ENCODE measurements around the gene ALAD.
"Not testable (repeated sequence)": the region's sequence is repeated elsewhere in the genome, so short reads cannot be mapped to it uniquely, and the experiment has no call there.

ALAD gene

DNA sequence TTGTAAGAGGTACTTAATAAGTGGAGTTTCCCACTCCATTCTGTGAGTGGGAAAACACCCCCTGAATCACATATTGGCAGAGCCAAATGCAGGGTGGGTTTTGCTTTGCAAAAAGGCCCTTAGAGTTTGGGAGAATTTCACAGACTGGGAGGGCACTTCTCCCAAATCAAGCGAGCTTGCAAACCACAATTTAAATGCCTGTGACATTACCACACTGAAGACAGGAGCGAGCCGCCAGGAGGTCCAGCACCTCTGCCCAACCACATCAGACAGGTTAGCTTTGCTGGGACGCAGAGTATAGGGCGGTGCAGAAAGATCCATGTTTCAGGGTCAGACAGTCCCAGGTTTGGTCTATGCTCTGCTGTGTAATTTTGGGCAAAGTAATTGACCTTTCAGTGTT, 2.3 kb downstream of the ALAD start:
- DNase-seq (ENCODE audit: low spot score) = no peak

DNA sequence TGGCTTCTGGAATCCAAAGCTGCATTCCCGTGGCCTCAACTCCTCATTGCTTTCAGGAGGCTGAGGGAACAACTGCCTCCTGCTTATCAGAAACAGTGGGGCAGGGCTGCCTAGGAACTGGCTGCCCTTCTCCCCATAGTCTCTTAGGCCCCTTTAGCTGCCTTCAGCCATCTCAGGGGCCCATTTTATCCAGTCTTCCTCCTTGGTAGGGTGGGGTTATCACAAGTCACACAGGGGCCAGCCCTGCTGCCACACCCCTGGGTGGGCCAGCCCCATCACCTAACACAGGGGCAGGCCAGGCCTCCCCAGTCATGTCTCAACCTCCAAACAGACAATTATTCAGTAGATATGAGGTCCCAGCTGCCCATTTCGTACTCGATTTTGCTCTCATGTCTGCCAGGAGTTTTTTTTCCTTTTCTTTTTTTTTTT, 3.9 kb downstream of the ALAD start:
- no peak for DNase-seq (ENCODE audit: low spot score)

GRCh38 chr9:113395000-113395861, 5.9 kb downstream of the ALAD start:
- no peak for DNase-seq (ENCODE audit: low spot score)

- DNase-seq (ENCODE audit: low spot score) = no peak
These were observed 7.8 kb downstream of the ALAD start for GRCh38 chr9:113393281-113393680.

DNA sequence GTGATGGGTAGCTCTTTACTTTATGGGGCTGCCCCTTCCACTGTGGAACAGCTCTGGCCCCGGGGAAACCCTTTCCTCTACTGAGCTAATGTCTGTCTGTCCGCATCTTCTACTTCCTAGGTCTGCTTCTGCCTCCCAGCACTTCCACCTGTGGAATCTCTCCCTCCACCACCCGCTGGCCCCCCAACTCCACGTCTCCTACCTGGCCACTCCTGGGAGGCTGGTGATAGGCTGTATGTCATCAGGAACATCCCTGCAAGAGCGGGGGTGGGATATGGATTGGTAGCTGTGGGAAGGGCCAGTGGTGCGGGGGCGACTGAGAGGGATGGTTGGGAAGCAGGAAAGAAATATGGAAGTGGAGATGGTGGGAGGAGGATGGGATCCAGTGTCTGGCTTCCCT, 9.2 kb downstream of the ALAD start:
- DNase-seq (ENCODE audit: low spot score) = no peak

DNA sequence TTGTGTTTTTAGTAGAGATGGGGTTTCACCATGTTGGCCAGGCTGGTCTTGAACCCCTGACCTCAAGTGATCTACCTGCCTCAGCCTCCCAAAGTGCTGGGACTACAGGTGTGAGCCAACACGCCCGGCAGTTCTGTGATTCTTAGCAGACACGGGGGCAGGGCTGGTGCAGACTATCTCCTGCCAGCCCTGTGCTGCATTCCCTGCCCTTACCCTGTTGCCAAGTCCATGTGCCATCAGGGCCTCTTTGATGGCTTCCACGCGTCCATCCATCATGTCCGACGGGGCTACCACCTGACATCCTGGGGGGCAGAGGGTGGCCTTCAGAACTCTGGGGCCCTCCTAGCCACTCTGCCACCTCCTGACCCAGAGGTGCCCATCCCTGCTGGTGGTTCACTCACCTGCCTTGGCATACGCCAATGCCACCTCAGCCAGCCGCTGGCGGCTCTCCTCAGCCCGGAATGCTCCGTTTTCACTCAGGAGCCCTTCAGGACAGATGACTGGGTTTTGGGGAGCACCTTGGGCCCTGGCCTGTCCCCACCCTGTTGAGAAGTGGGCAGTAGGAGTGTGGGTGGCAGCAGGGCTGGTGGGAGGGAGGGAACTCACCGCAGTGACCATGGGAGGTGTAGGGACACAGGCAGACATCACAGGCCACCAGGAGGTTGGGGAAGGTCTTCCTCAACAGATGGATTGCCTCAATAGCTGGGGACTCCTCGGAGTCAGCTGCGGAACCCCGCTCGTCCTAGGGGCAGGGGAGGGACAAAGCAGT, 10.7 kb downstream of the ALAD start:
- no peak for DNase-seq (ENCODE audit: low spot score)

- DNase-seq (ENCODE audit: low spot score) = no peak
These were observed 11.6 kb downstream of the ALAD start for GRCh38 chr9:113389451-113389850.

GRCh38 chr9:113388833-113389232, 12.3 kb downstream of the ALAD start:
- no peak for DNase-seq (ENCODE audit: low spot score)

GRCh38 chr9:113387560-113388230, 13.4 kb downstream of the ALAD start:
- DNase-seq (ENCODE audit: low spot score) = no peak

GRCh38 chr9:113386571-113387393, 14.3 kb downstream of the ALAD start:
- DNase-seq (ENCODE audit: low spot score) = no peak

DNA sequence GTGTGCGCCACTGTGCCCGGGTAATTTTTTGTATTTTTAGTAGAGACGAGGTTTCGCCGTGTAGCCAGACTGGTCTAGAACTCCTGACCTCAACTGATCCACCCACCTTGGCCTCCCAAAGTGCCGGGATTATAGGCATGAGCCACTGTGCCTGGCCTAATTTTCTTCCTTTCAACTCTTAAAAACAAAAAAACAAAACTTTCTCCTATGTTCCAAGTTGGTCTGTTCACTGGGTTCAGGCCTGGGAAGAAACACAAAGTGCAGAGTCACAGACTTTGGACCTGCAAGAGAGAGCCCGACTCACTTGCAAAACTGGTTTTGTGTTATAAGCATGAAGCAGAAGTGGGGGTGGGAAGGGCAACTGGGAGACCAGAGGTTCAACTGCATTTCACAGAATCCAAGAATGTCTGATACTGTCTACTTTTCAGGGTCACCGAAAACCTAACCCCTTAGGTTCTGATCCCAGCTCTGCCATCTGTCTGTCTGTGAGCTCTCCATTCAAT, 19.1 kb downstream of the ALAD start:
- DNase-seq (ENCODE audit: low spot score) = no peak

GRCh38 chr9:113381441-113381840, 19.6 kb downstream of the ALAD start:
- DNase-seq (ENCODE audit: low spot score) = not testable (repeated sequence)

GRCh38 chr9:113380869-113381378, 20.2 kb downstream of the ALAD start:
- no peak for DNase-seq (ENCODE audit: low spot score)

- not testable (repeated sequence) for DNase-seq (ENCODE audit: low spot score)
These were observed 21.3 kb downstream of the ALAD start for GRCh38 chr9:113379829-113380210.

GRCh38 chr9:113379094-113379828, 21.8 kb downstream of the ALAD start:
- DNase-seq (ENCODE audit: low spot score) = not testable (repeated sequence)

DNA sequence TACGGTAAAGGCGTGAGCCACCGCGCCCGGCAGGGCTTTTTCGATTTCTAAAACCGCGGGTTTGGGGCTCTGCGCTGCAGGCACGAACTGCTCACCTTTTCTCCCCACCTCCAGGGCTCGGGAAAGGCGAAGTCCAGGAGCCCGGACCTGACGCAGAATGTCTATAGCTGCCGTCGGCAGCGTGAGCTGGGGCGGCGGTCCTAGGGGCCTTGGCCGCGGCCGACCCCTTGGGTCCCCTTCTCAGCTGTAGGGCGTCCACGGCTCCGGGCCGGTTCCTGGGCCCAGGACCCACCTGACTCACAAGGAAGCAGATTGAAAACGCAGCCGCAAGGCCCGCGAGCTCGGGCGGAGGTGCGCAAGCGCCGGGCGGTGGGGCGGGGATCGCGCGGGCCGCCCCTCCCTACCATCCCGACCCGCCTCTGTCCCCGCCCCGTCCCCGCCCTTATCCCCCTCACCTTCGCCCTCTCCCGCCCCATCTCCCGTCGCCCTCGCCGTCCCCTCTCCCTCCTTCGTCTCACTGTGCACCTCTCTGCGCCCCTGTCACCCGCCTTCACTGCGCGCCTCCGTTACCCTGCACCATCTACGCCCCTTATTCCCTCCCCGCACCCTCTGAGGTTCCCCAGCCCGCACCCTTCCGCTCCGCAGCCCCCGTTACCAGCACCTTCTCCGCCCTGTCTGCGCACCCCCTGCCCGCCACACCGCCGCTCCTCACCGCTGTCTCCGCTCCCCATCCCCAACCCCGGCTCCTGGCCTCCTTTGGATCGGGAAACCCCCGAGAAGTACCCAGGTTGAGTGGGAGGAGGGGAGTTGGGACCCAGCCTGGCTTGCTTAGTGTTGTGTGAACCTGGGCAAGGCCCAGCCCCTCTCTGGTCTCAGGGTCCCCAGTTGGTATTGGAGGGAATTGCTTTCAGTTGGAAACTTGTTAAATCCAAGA, 24.2 kb downstream of the ALAD start, which contains the start of gene HDHD3:
TSS of gene HDHD3 (minus strand) at position 353 of the 934 bp plus-strand sequence. CDS start 2,632 bp downstream, outside the sequence.
- peak; percentile 84 for DNase-seq (ENCODE audit: low spot score)

DNA sequence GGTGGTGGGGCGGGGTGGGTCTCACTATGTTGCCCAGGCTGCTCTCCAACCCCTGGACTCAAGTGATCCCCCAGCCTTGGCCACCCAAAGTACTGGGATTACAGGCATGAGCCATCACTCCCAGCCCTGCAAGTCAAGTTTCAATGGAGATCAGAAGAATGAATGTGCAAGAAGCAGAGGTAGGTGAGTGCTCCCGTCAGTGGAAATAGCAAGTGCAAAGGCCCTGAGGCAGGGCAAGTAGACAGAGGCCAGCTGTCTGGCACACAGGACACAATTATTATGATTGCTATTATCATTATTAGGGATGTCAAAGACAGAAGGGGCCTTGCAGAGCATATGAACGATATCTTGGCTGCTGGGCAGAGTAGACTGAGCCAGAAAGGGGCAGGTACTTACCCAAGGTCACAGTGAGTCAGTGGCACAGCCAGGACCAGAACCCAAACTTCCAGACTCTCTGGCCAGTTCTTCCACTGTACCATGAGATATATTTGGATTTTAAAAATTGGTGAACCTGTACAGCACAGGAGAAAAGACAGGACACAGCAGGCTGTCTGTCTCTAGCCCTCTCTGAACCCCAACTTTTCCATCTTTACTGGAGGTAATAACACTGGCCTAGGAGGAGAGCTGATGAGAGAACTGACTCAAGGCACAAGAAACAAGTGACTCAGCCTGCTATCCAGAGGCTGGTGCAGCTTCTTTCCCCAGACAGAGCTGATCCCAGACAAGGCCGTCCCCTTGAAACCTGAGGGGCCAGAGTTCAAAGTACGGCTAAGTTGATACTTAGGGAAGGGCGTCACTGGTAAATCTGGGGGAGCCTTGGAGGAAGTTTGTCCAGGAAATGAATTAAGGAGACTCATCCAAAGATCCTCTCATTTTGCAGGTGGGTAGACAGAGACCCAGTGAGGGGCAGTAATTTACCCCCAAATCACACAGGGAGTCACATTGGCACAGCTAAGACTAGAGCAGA, 25.7 kb downstream of the ALAD start:
- DNase-seq (ENCODE audit: low spot score) = no peak

All from activated CD4-positive, alpha-beta T cell treated with anti-CD3 and anti-CD28 coated beads, Interleukin-2, Interleukin-4, amounts not matched to agents 100 ng/mL and 50 ng/mL, durations not matched to agents 16 hours and 8 hours (primary cell).